IMR-90 (cell line): Measurements from ENCODE around the gene SAXO1. TPM values are rescaled to one million over a fixed set of nuclear protein-coding genes. Genes with fewer than 3 reads are reported as not detected.

Experiments used
- ATAC-seq: fragments of 200-7000 bp; cut with Tn5 transposase; 2 replicates; pipeline ENCODE4 v1.9.1; 2020; ENCODE audit warnings: low read depth, mild to moderate bottlenecking, moderate library complexity
- BruUV-seq: library from RNA; stranded (reverse); fragments of 400-500 nt; replicated peaks from 2 replicates; lab custom pipeline; 2021; lab: Mats Ljungman, UMichigan
- CTCF ChIA-PET: fragments of 300-600 bp; formaldehyde crosslinking; extraction: SDS; loops from one replicate; lab custom pipeline; 2021; ENCODE audit warnings: antibody characterized with exemption; lab: Yijun Ruan, JAX
- POLR2A ChIA-PET: fragments of 300-600 bp; sonication (Branson Sonifier 250); formaldehyde crosslinking; loops from one replicate; lab custom pipeline; 2022; ENCODE audit warnings: antibody characterized with exemption; ENCODE audit not compliant: unreplicated experiment; lab: Charles Lee
- DNase-seq: peaks from one replicate; pipeline ENCODE4 v3.0.0; 2013
- H2AFZ ChIP-seq: replicated peaks from 2 replicates; pipeline ENCODE3; 2013; ENCODE audit warnings: low read length, mild to moderate bottlenecking; ENCODE audit not compliant: poor library complexity
- H2AK5ac ChIP-seq: 2 replicates; pipeline ENCODE4 v1.6.1; 2013; ENCODE audit warnings: low read depth, low read length, inconsistent platforms
- H2AK9ac ChIP-seq: replicated peaks from 2 replicates; pipeline ENCODE3; 2013; ENCODE audit warnings: mild to moderate bottlenecking, low read depth, low read length, moderate library complexity; ENCODE audit not compliant: poor library complexity
- H2BK120ac ChIP-seq: 2 replicates; pipeline ENCODE4 v1.6.1; 2013; ENCODE audit warnings: low read depth, low read length, inconsistent platforms
- H2BK15ac ChIP-seq: 3 replicates; pipeline ENCODE4 v1.6.1; 2013; ENCODE audit warnings: low read depth, low read length, inconsistent platforms
- H2BK20ac ChIP-seq: 2 replicates; pipeline ENCODE4 v1.6.1; 2013; ENCODE audit warnings: low read depth, mild to moderate bottlenecking, inconsistent platforms, low read length, moderate library complexity
- H2BK5ac ChIP-seq: 2 replicates; pipeline ENCODE4 v1.6.1; 2013; ENCODE audit warnings: mild to moderate bottlenecking, low read depth, low read length, inconsistent platforms; ENCODE audit not compliant: poor library complexity, severe bottlenecking
- H3K14ac ChIP-seq: replicated peaks from 2 replicates; pipeline ENCODE4 v1.6.1; 2013; ENCODE audit warnings: low read depth, low read length, inconsistent platforms
- H3K18ac ChIP-seq: 2 replicates; pipeline ENCODE4 v1.6.1; 2013; ENCODE audit warnings: low read depth, low read length, control low read depth
- H3K23ac ChIP-seq: 2 replicates; pipeline ENCODE4 v1.6.1; 2013; ENCODE audit warnings: low read depth, low read length, inconsistent platforms
- H3K27ac ChIP-seq: 2 replicates; pipeline ENCODE4 v1.5.1; 2013; ENCODE audit warnings: mild to moderate bottlenecking, control low read depth, low read length; ENCODE audit not compliant: insufficient read depth
- H3K27me3 ChIP-seq: 2 replicates; pipeline ENCODE4 v1.6.1; 2013; ENCODE audit warnings: low read length; ENCODE audit not compliant: control insufficient read depth, insufficient read depth
- H3K36me3 ChIP-seq: 2 replicates; pipeline ENCODE4 v1.6.1; 2013; ENCODE audit warnings: low read length, mixed read lengths; ENCODE audit not compliant: control insufficient read depth, insufficient read depth
- H3K4ac ChIP-seq: 2 replicates; pipeline ENCODE4 v1.6.1; 2013; ENCODE audit warnings: low read depth, low read length, inconsistent platforms
- H3K4me1 ChIP-seq: 2 replicates; pipeline ENCODE4 v1.6.1; 2013; ENCODE audit warnings: low read length, mixed read lengths; ENCODE audit not compliant: control insufficient read depth, insufficient read depth
- H3K4me2 ChIP-seq: 2 replicates; pipeline ENCODE4 v1.6.1; 2013; ENCODE audit warnings: low read depth, mild to moderate bottlenecking, control low read depth, low read length, moderate library complexity
- H3K4me3 ChIP-seq: 2 replicates; pipeline ENCODE4 v1.5.1; 2013; ENCODE audit warnings: low read depth, mild to moderate bottlenecking, control low read depth, low read length, moderate library complexity; ENCODE audit not compliant: insufficient read depth
- H3K56ac ChIP-seq: 2 replicates; pipeline ENCODE4 v1.6.1; 2013; ENCODE audit warnings: low read length, inconsistent platforms; ENCODE audit not compliant: insufficient read depth; ENCODE audit errors: extremely low read depth
- H3K79me1 ChIP-seq, 2 experiments: 2 replicates each; pipeline ENCODE4 v1.6.1; 2013; ENCODE audit warnings: low read length in 2 of 2, inconsistent platforms in 1 of 2, low read depth in 1 of 2
- H3K9ac ChIP-seq: 2 replicates; pipeline ENCODE4 v1.6.1; 2013; ENCODE audit warnings: low read depth, low read length, control low read depth
- H3K9me1 ChIP-seq: 2 replicates; pipeline ENCODE4 v1.6.1; 2013; ENCODE audit warnings: low read length, inconsistent platforms; ENCODE audit not compliant: insufficient read depth
- H3K9me3 ChIP-seq: 2 replicates; pipeline ENCODE4 v1.6.1; 2013; ENCODE audit warnings: low read length; ENCODE audit not compliant: control insufficient read depth, insufficient read depth
- H4K20me1 ChIP-seq: 2 replicates; pipeline ENCODE4 v1.6.1; 2013; ENCODE audit warnings: low read length, inconsistent platforms; ENCODE audit not compliant: insufficient read depth
- H4K5ac ChIP-seq: 2 replicates; pipeline ENCODE4 v1.6.1; 2013; ENCODE audit warnings: mild to moderate bottlenecking, low read depth, low read length, control low read depth
- H4K8ac ChIP-seq, 2 experiments: 2 replicates each; pipeline ENCODE4 v1.6.1; 2013; ENCODE audit warnings: low read depth in 2 of 2, low read length in 2 of 2, control low read depth in 1 of 2, inconsistent platforms in 1 of 2
- H4K91ac ChIP-seq: 2 replicates; pipeline ENCODE4 v1.6.1; 2013; ENCODE audit warnings: low read depth, low read length, inconsistent platforms; ENCODE audit not compliant: insufficient read depth
- CHD1 ChIP-seq: IDR thresholded peaks from 2 replicates; pipeline ENCODE4 v1.6.1; 2012; ENCODE audit warnings: low read depth, low read length, improper control_type of control experiment
- MXI1 ChIP-seq: IDR thresholded peaks from 2 replicates; pipeline ENCODE4 v1.6.1; 2012; ENCODE audit warnings: low read depth, mild to moderate bottlenecking, low read length, moderate library complexity, borderline replicate concordance
- RFX5 ChIP-seq: IDR thresholded peaks from 2 replicates; pipeline ENCODE4 v1.8.0; 2012; ENCODE audit warnings: low read depth, mild to moderate bottlenecking, low read length, moderate library complexity
- WGBS, 2 experiments: methylation state at CpG; one replicate each; pipeline versions ENCODE4 v1.1.5 to v1.1.7; 2013; ENCODE audit warnings: missing lambda C conversion rate in 2 of 2; ENCODE audit not compliant: insufficient read length in 1 of 2; ENCODE audit errors: extremely low coverage in 2 of 2; 5-methylcytosine and 5-hydroxymethylcytosine counted together
- dilution Hi-C: fragments of 300-500 bp; cut with HindIII; formaldehyde crosslinking; loops from one replicate; pipeline ENCODE4 v1.14.3; 2018; ENCODE audit warnings: low sequenced_read_pairs; ENCODE audit not compliant: unreplicated experiment
- in situ Hi-C: fragments of 300-500 bp; cut with MboI; formaldehyde crosslinking; loops from 3 replicates; pipeline ENCODE4 v1.14.3; 2019; ENCODE audit warnings: low sequenced_read_pairs, inconsistent platforms, mixed read lengths
- intact Hi-C: fragments of 100-400 bp; cut with micrococcal nuclease; formaldehyde crosslinking; loops from 2 replicates; pipeline ENCODE4 v1.10.0; 2022
- polyA plus RNA-seq, 3 experiments: library from polyadenylated mRNA; depleted of rRNA; stranded (reverse); fragments of >200 nt; gene quantifications; 2 replicates each; pipeline ENCODE4 v1.2.3, GENCODE V29; 2012; ENCODE audit warnings: low replicate concordance in 1 of 3
- total RNA-seq: library from RNA; depleted of rRNA; stranded (reverse); fragments of >200 nt; gene quantifications from 2 replicates; pipeline ENCODE4 v1.2.3, GENCODE V29; 2012

SAXO1 gene
- total and polyA plus RNA-seq, 2 of the 4 experiments (the other 2 are of a cell fraction) = not detected

GRCh38 chr9:18973348-18973747 is 59.7 kb downstream of the SAXO1 start:
- H3K9me3 ChIP-seq = peaks cover 3% of the 10 kb centered on the region; the same call in 1 of the 2 replicates
- no peak overlapping the region for H2AFZ ChIP-seq
- H2BK120ac ChIP-seq = no peak overlapping the region
- no peak overlapping the region for H3K9ac ChIP-seq
- POLR2A ChIA-PET = no interaction called here
- H3K4me3 ChIP-seq = no peak overlapping the region
- H3K56ac ChIP-seq = no peak overlapping the region
- no peak overlapping the region for H3K4ac ChIP-seq
- H3K18ac ChIP-seq = no peak overlapping the region
- in situ Hi-C loops (no loop called here), dilution Hi-C loops (no loop called here), intact Hi-C loops (no loop called here)
- CTCF ChIA-PET = no interaction called here
- DNase-seq = no peak
- H2BK20ac ChIP-seq = no peak overlapping the region
- TF ChIP-seq MXI1 (no peak), CHD1 (no peak), RFX5 (no peak)
- WGBS, 2 experiments = no CpG with 5 or more reads among the region's 2 CpGs
- peaks cover 2% of the 10 kb centered on the region; the same call in 1 of the 2 replicates for H3K9me1 ChIP-seq
- no peak overlapping the region for H2BK15ac ChIP-seq
- no peaks in the 10 kb centered on the region for H3K36me3 ChIP-seq
- no peak overlapping the region for H3K14ac ChIP-seq
- H3K27ac ChIP-seq = no peak overlapping the region
- no peak overlapping the region for H4K8ac ChIP-seq
- H4K5ac ChIP-seq = no peak overlapping the region
- ATAC-seq = no peak
- no peak overlapping the region for H3K4me2 ChIP-seq
- no peaks in the 10 kb centered on the region for H4K20me1 ChIP-seq
- BruUV-seq = no TSS peak
- H2BK5ac ChIP-seq = no peak overlapping the region
- H3K27me3 ChIP-seq = peaks cover 49% of the 10 kb centered on the region
- no peak overlapping the region for H2AK5ac ChIP-seq
- H4K91ac ChIP-seq = no peak overlapping the region
- no peaks in the 10 kb centered on the region for H3K79me1 ChIP-seq
- no peak overlapping the region for H2AK9ac ChIP-seq
- no peak overlapping the region for H3K23ac ChIP-seq
- peaks cover 3% of the 10 kb centered on the region; the same call in 1 of the 2 replicates for H3K4me1 ChIP-seq
